H1 (cell line): ENCODE results near the gene NPAT. TPM values are rescaled to one million over a fixed set of nuclear protein-coding genes. Genes with fewer than 3 reads are reported as not detected.

Experiments used
- CTCF ChIA-PET: fragments of 300-600 bp; sonication (Branson Sonifier 250); formaldehyde crosslinking; loops from one replicate; lab custom pipeline; 2021; ENCODE audit not compliant: partially characterized antibody; lab: Charles Lee
- POLR2A ChIA-PET: fragments of 300-600 bp; sonication (Branson Sonifier 250); formaldehyde crosslinking; loops from one replicate; lab custom pipeline; 2021; ENCODE audit warnings: inconsistent platforms; ENCODE audit not compliant: partially characterized antibody; lab: Charles Lee
- DNase-seq, 2 experiments: peaks; one replicate each; pipeline versions ENCODE4 v3.0.0 to v3.0.0-alpha.2; 2010 to 2022; ENCODE audit warnings: low spot score in 2 of 2, low read depth in 1 of 2, mixed read lengths in 1 of 2
- FAIRE-seq: peaks from 2 replicates; lab custom pipeline; 2011; peaks lifted over from hg19 to GRCh38; lab: Jason Lieb, UNC
- H2AFZ ChIP-seq: 2 replicates; pipeline ENCODE4 v1.8.1; 2012; ENCODE audit warnings: low read length, inconsistent platforms
- H2AK5ac ChIP-seq: 2 replicates; pipeline ENCODE4 v1.6.1; 2013; ENCODE audit warnings: low read depth, low read length
- H2BK120ac ChIP-seq: replicated peaks from 2 replicates; pipeline ENCODE3; 2013; ENCODE audit warnings: low read depth, low read length, inconsistent platforms
- H2BK12ac ChIP-seq: 2 replicates; pipeline ENCODE4 v1.6.1; 2013; ENCODE audit warnings: low read depth, low read length
- H2BK15ac ChIP-seq: 2 replicates; pipeline ENCODE4 v1.6.1; 2013; ENCODE audit warnings: low read length
- H2BK20ac ChIP-seq: 2 replicates; pipeline ENCODE4 v1.6.1; 2013; ENCODE audit warnings: low read length
- H2BK5ac ChIP-seq: 2 replicates; pipeline ENCODE4 v1.6.1; 2013; ENCODE audit warnings: low read depth, low read length
- H3K14ac ChIP-seq: 2 replicates; pipeline ENCODE4 v1.6.1; 2013; ENCODE audit warnings: inconsistent platforms; ENCODE audit not compliant: insufficient read length
- H3K18ac ChIP-seq: 2 replicates; pipeline ENCODE4 v1.6.1; 2013; ENCODE audit warnings: low read length; ENCODE audit errors: extremely low read depth
- H3K23ac ChIP-seq: 2 replicates; pipeline ENCODE4 v1.6.1; 2013; ENCODE audit warnings: inconsistent platforms; ENCODE audit not compliant: insufficient read length
- H3K23me2 ChIP-seq: 2 replicates; pipeline ENCODE4 v1.6.1; 2013; ENCODE audit warnings: low read depth, low read length
- H3K27ac ChIP-seq: 2 replicates; pipeline ENCODE4 v1.6.1; 2011; ENCODE audit warnings: low read depth, low read length, inconsistent platforms
- H3K27me3 ChIP-seq, 4 experiments: replicated peaks in 1 of 4; 1 replicate in 1 of 4; 2 replicates in 3 of 4; pipeline versions ENCODE4 v1.6.1 to v1.8.1; 2011 to 2013; ENCODE audit warnings: low read length in 3 of 4, mild to moderate bottlenecking in 3 of 4, inconsistent platforms in 2 of 4, mixed read lengths in 2 of 4, moderate library complexity in 1 of 4; ENCODE audit not compliant: control insufficient read depth in 3 of 4, insufficient read depth in 3 of 4; ENCODE audit errors: extremely low read depth in 1 of 4
- H3K36me3 ChIP-seq, 4 experiments: 2 replicates each; pipeline versions ENCODE4 v1.6.1 to v1.8.1; 2011 to 2013; ENCODE audit warnings: mild to moderate bottlenecking in 4 of 4, low read length in 3 of 4, moderate library complexity in 2 of 4, control low read depth in 1 of 4, inconsistent platforms in 1 of 4; ENCODE audit not compliant: insufficient read depth in 4 of 4, control insufficient read depth in 2 of 4
- H3K4ac ChIP-seq: replicated peaks from 2 replicates; pipeline ENCODE3; 2013; ENCODE audit warnings: low read length, low read depth, mixed read lengths, inconsistent platforms; ENCODE audit not compliant: insufficient read length
- H3K4me1 ChIP-seq, 4 experiments: replicated peaks in 1 of 4; 1 replicate in 1 of 4; 2 replicates in 3 of 4; pipeline versions ENCODE4 v1.6.1 to v1.8.1; 2011 to 2013; ENCODE audit warnings: low read length in 3 of 4, inconsistent platforms in 2 of 4, mixed read lengths in 1 of 4; ENCODE audit not compliant: insufficient read depth in 4 of 4, control insufficient read depth in 3 of 4
- H3K4me2 ChIP-seq, 2 experiments: 2 replicates each; pipeline versions ENCODE4 v1.6.1 to v1.8.1; 2011 to 2013; ENCODE audit warnings: low read depth in 2 of 2, low read length in 2 of 2, control low read depth in 1 of 2, inconsistent platforms in 1 of 2, mild to moderate bottlenecking in 1 of 2; ENCODE audit not compliant: insufficient read depth in 1 of 2
- H3K4me3 ChIP-seq, 4 experiments: fragments of 200-600, 300-600 bp in 1 of 4; sonication (generic), shearing (Covaris generic), sonication (Bioruptor Twin) in 1 of 4; 2 replicates each; pipeline versions ENCODE4 v1.5.1 to v1.8.1; 2011 to 2016; ENCODE audit warnings: low read length in 4 of 4, low read depth in 3 of 4, control low read depth in 2 of 4, inconsistent platforms in 2 of 4, mild to moderate bottlenecking in 2 of 4, mixed read lengths in 1 of 4, moderate library complexity in 1 of 4; ENCODE audit not compliant: insufficient read depth in 2 of 4; ENCODE audit errors: extremely low read depth in 1 of 4
- H3K56ac ChIP-seq: replicated peaks from 2 replicates; pipeline ENCODE3; 2013; ENCODE audit warnings: low read depth, mild to moderate bottlenecking, mixed read lengths, low read length, inconsistent platforms; ENCODE audit not compliant: insufficient read length
- H3K79me1 ChIP-seq: 2 replicates; pipeline ENCODE4 v1.6.1; 2013; ENCODE audit warnings: low read depth, low read length, control low read depth
- H3K79me2 ChIP-seq, 2 experiments: 2 replicates each; pipeline versions ENCODE4 v1.6.1 to v1.8.1; 2012 to 2013; ENCODE audit warnings: low read length in 2 of 2, mild to moderate bottlenecking in 2 of 2, inconsistent platforms in 1 of 2; ENCODE audit not compliant: insufficient read depth in 2 of 2, control insufficient read depth in 1 of 2
- H3K9ac ChIP-seq, 4 experiments: replicated peaks in 1 of 4; 1 replicate in 1 of 4; 2 replicates in 3 of 4; pipeline versions ENCODE4 v1.6.1 to v1.8.1; 2011 to 2013; ENCODE audit warnings: low read depth in 3 of 4, low read length in 3 of 4, control low read depth in 2 of 4, mild to moderate bottlenecking in 2 of 4, moderate library complexity in 2 of 4, inconsistent platforms in 1 of 4; ENCODE audit errors: extremely low read depth in 1 of 4
- H3K9me3 ChIP-seq, 2 experiments: 2 replicates each; pipeline versions ENCODE4 v1.6.1 to v1.8.1; 2012 to 2013; ENCODE audit warnings: mild to moderate bottlenecking in 2 of 2, moderate library complexity in 2 of 2, control low read depth in 1 of 2, inconsistent platforms in 1 of 2, low read depth in 1 of 2, low read length in 1 of 2, mixed read lengths in 1 of 2; ENCODE audit not compliant: insufficient read depth in 2 of 2
- H4K20me1 ChIP-seq, 2 experiments: replicated peaks in 1 of 2; 2 replicates each; pipeline versions ENCODE3 to v1.8.1; 2011 to 2013; ENCODE audit warnings: inconsistent platforms in 2 of 2, low read length in 2 of 2, mild to moderate bottlenecking in 1 of 2; ENCODE audit not compliant: insufficient read depth in 2 of 2, control insufficient read depth in 1 of 2
- H4K5ac ChIP-seq: 2 replicates; pipeline ENCODE4 v1.6.1; 2013; ENCODE audit warnings: low read length, low read depth, mixed read lengths, inconsistent platforms; ENCODE audit not compliant: insufficient read length
- H4K8ac ChIP-seq: 2 replicates; pipeline ENCODE4 v1.8.0; 2013; ENCODE audit warnings: mild to moderate bottlenecking, moderate library complexity, low read length, inconsistent platforms; ENCODE audit not compliant: insufficient read depth; ENCODE audit errors: extremely low read depth
- H4K91ac ChIP-seq: replicated peaks from 2 replicates; pipeline ENCODE3; 2013; ENCODE audit warnings: low read length, mixed read lengths, inconsistent platforms; ENCODE audit not compliant: insufficient read length
- BCL11A ChIP-seq, 2 experiments: IDR thresholded peaks; one replicate each; pipeline ENCODE4 v1.6.1; 2011; ENCODE audit warnings: low read depth in 2 of 2, low read length in 2 of 2, mild to moderate bottlenecking in 2 of 2
- CHD2 ChIP-seq: IDR thresholded peaks from 2 replicates; pipeline ENCODE4 v1.6.1; 2012; ENCODE audit warnings: low read length, improper control_type of control experiment
- EGR1 ChIP-seq: IDR thresholded peaks from 2 replicates; pipeline ENCODE4 v1.6.1; 2011; ENCODE audit warnings: low read depth, low read length, borderline replicate concordance
- GTF2F1 ChIP-seq: IDR thresholded peaks from 2 replicates; pipeline ENCODE4 v1.6.1; 2012; ENCODE audit warnings: low read depth, low read length, improper control_type of control experiment, borderline replicate concordance
- RXRA ChIP-seq: IDR thresholded peaks from 2 replicates; pipeline ENCODE4 v1.6.1; 2011; ENCODE audit warnings: low read depth, mild to moderate bottlenecking, low read length, moderate library complexity; ENCODE audit not compliant: insufficient read depth
- SP2 ChIP-seq: IDR thresholded peaks from 2 replicates; pipeline ENCODE4 v1.6.1; 2012; ENCODE audit warnings: mild to moderate bottlenecking, low read length, inconsistent platforms
- USF2 ChIP-seq: IDR thresholded peaks from 2 replicates; pipeline ENCODE4 v1.6.1; 2011; ENCODE audit warnings: low read length, improper control_type of control experiment
- WGBS, 2 experiments: shearing (Covaris generic) in 1 of 2; methylation state at CpG; one replicate each; pipeline versions ENCODE4 v1.1.6 to v1.1.7; 2013 to 2015; ENCODE audit warnings: low lambda C conversion rate in 2 of 2, mixed read lengths in 2 of 2, inconsistent platforms in 1 of 2, low coverage in 1 of 2, missing lambda C conversion rate in 1 of 2; ENCODE audit not compliant: insufficient replicate concordance in 2 of 2, insufficient coverage in 1 of 2, insufficient read length in 1 of 2; ENCODE audit errors: extremely low coverage in 1 of 2, missing lambda C conversion rate in 1 of 2; 5-methylcytosine and 5-hydroxymethylcytosine counted together
- polyA plus RNA-seq, 7 experiments: library from polyadenylated mRNA; depleted of rRNA in 3 of 7; stranded (reverse) in 5 of 7; unstranded in 2 of 7; fragments of >200 nt in 5 of 7; fragments of 200-250 nt in 2 of 7; gene quantifications; 1 replicate in 5 of 7; 2 replicates in 1 of 7; 4 replicates in 1 of 7; pipeline versions ENCODE4 v1.2.1 to v1.2.3, GENCODE V29; 2011 to 2013; ENCODE audit warnings: missing spikeins in 2 of 7, mixed read lengths in 2 of 7
- total RNA-seq: library from RNA; stranded (reverse); fragmentation: NEBNext Ultra II Directional; extraction: Animal tissue kit (Norgen Biotek cat#: 25700); gene quantifications from 2 replicates; pipeline ENCODE4 v1.2.1, GENCODE V29; 2021

NPAT gene
- total and polyA plus RNA-seq, 2 of the 8 experiments (the other 6 are each of a cell fraction or from before 2014, with no cell fraction given), result 4.6 to 23.4 TPM

- Histone ChIP-seq H3K23ac (no peak overlapping the region), H2BK120ac (no peak overlapping the region), H2BK20ac (no peak overlapping the region), H2BK12ac (no peak overlapping the region), H3K79me2 (no peaks in the 10 kb centered on the region), H3K4me1 (no peaks in the 10 kb centered on the region), H3K27me3 (no peaks in the 10 kb centered on the region), H3K9me3 (no peaks in the 10 kb centered on the region), H4K91ac (no peak overlapping the region), H4K5ac (no peak overlapping the region), H2AFZ (no peak overlapping the region), H2BK5ac (no peak overlapping the region), H2AK5ac (no peak overlapping the region), H3K18ac (no peak overlapping the region), H3K79me1 (no peaks in the 10 kb centered on the region), H3K14ac (no peak overlapping the region), H4K8ac (no peak overlapping the region), H3K27ac (no peak overlapping the region), H3K4me3 (no peak overlapping the region), H3K36me3 (peaks cover 14 to 66% (median 45%) of the 10 kb centered on the region in 4 experiments), H3K4ac (no peak overlapping the region), H4K20me1 (peaks cover 1 to 2% of the 10 kb centered on the region in 2 experiments), H3K56ac (no peak overlapping the region), H3K4me2 (no peak overlapping the region), H2BK15ac (no peak overlapping the region), H3K9ac (no peak overlapping the region), H3K23me2 (no peaks in the 10 kb centered on the region)
- 95% methylated on average over 5 of the region's 5 CpGs; no CpG with 5 or more reads in 1 of the 2 experiments for WGBS, 2 experiments
- FAIRE-seq (no peak), DNase-seq (no peak)
- POLR2A ChIA-PET, result interaction anchor here (0.5 kb wide), 1 partner anchor 27 kb away, joined by 4 read pairs; no protein-coding TSS in a partner anchor
- CTCF ChIA-PET, result interaction anchor here (0.8 to 1.0 kb wide), 3 partner anchors 11 to 117 kb away, joined by 3 to 5 read pairs (median 4); no protein-coding TSS in a partner anchor
- TF ChIP-seq SP2 (no peak), USF2 (no peak), GTF2F1 (no peak), CHD2 (no peak), EGR1 (no peak), BCL11A (IDR thresholded peaks at IDR 0.05; ENCODE audit: low read depth in 2 of 2, low read length in 2 of 2) (no peak), RXRA (no peak)
These were observed 61.4 kb downstream of the NPAT start for GRCh38 chr11:108160970-108161566.
